Measurements from ENCODE around the gene FCAMR.

DNA sequence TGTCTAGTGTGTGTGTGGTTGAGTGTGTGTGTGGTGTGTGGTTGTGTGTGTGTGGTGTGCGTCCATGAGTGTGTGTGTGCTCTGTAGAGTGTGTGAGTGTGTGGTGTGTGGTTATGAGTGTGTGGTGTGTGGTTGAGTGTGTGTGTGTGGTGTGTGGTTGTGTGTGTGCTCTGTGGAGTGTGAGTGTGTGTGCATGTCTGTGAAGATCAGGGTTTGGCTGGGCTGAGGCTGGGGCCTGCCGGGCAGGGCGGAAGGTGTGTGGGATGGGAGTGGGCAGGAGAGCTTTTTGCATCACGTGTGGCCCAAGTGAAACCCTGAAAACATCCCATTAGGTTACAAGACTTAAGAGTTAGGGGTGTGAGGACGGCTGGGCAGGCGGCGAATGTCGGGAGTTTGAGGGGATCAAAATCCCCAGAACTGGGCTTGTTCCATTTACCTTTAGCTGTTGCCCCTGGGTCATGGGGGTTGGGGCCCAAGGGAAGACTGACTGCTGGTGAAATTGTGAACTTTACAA is 45.6 kb downstream of the FCAMR start:
- TF ChIP-seq, protein P1, sequence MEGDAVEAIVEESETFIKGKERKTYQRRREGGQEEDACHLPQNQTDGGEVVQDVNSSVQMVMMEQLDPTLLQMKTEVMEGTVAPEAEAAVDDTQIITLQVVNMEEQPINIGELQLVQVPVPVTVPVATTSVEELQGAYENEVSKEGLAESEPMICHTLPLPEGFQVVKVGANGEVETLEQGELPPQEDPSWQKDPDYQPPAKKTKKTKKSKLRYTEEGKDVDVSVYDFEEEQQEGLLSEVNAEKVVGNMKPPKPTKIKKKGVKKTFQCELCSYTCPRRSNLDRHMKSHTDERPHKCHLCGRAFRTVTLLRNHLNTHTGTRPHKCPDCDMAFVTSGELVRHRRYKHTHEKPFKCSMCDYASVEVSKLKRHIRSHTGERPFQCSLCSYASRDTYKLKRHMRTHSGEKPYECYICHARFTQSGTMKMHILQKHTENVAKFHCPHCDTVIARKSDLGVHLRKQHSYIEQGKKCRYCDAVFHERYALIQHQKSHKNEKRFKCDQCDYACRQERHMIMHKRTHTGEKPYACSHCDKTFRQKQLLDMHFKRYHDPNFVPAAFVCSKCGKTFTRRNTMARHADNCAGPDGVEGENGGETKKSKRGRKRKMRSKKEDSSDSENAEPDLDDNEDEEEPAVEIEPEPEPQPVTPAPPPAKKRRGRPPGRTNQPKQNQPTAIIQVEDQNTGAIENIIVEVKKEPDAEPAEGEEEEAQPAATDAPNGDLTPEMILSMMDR (IDR thresholded peaks at IDR 0.05 in 4 of 5, conservative IDR thresholded peaks at IDR 0.05 in 1 of 5): no peak
- no peak for TF ChIP-seq POLR2A (IDR thresholded peaks at IDR 0.05)

All from gastrocnemius medialis (tissue), 4 donors.